ENCODE results near the gene EPS8. TPM values are rescaled to one million over a fixed set of nuclear protein-coding genes. Genes with fewer than 3 reads are reported as not detected.

EPS8 gene
- polyA plus RNA-seq, 3 donors = 4.1 to 4.8 (median 4.3) TPM

DNA sequence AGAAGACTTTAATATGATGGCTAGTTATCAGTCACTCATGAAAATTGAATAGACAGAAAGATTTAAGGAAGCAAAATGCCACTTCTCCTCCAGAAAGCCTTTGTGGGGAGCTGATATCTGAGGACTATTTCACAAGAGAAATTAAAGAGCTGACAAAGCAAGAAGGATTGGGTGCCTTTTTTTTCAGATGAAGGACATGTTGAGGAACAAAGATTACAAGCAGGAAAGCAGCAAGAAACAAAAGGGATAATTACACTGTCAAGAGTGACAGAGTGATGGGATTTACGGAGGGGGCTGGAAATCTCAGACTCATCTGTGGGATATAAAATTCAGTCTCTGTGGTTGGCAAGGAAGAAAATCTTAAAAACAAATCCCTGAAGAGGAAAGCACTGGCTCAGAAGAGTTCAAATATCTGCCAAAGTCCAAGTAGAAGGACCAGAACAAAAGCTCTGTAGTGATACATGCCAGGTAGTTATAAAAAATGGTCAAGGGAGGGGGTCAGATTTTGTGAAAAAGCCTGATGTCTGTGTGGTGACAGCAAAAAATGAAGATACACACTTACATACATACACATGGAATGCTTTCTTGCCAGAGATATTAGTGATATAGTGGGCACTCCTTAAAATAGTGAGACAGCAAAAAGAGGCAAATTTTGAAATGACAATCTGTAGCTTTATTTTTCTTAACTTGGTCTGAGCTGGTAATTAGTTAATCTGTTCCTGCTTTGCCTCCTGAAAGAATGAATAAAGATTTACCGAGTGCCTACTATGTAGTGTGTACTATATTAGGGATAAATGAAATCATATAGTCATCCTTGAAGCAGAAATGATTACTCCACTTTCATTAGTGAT lies 62.9 kb downstream of the EPS8 start:
- WGBS (ENCODE audit: insufficient coverage) = 38% methylated on average over 1 of the region's 2 CpGs
- H3K27me3 ChIP-seq (ENCODE audit: control insufficient read depth in 2 of 2, insufficient read depth in 2 of 2, low read length in 2 of 2) = no peaks in the 10 kb centered on the region
- Mint-ChIP-seq H3K27me3 (ENCODE audit: low read depth in 3 of 3) (no peaks in the 10 kb centered on the region), H3K4me3 (peak overlapping the region; percentile 5 to 36), H3K9me3 (peaks cover 0 to 2% (median 0%) of the 10 kb centered on the region in 7 donors), H3K36me3 (no peaks in the 10 kb centered on the region), H3K27ac (peak overlapping the region; percentile 23 to 87 (median 79)), H3K4me1 (peaks cover 15% of the 10 kb centered on the region)
- no peak overlapping the region for H2AFZ ChIP-seq (ENCODE audit: insufficient read depth, low read depth, low read length, poor library complexity, severe bottlenecking)
- H4K20me1 ChIP-seq (ENCODE audit: insufficient read depth, low read length) = no peaks in the 10 kb centered on the region
- intact Hi-C loops (cut with micrococcal nuclease) = no loop called here
- peak overlapping the region; percentile 35 for H3K4me2 ChIP-seq (replicated peaks; ENCODE audit: extremely low read depth, low read length, poor library complexity, severe bottlenecking)
- H3K4me1 ChIP-seq (ENCODE audit: control insufficient read depth in 1 of 2, insufficient read depth in 2 of 2, low read length in 2 of 2) = peaks cover 13 to 18% of the 10 kb centered on the region in 2 donors
- H3K9ac ChIP-seq (ENCODE audit: insufficient read depth, low read length, poor library complexity, severe bottlenecking) = no peak overlapping the region
- no peaks in the 10 kb centered on the region for H3K36me3 ChIP-seq (replicated peaks in 1 of 2; ENCODE audit: control insufficient read depth in 1 of 2, insufficient read depth in 2 of 2, low read length in 2 of 2)
- no peak for TF ChIP-seq CTCF (IDR thresholded peaks at IDR 0.05)
- H3K9me3 ChIP-seq (replicated peaks in 1 of 2; ENCODE audit: control insufficient read depth in 1 of 2, insufficient read depth in 1 of 2, low read length in 2 of 2) = no peaks in the 10 kb centered on the region
- H3K79me2 ChIP-seq (ENCODE audit: insufficient read depth, low read length) = no peaks in the 10 kb centered on the region
- peak overlapping the region in 1 of 2 donors; percentile 70 for H3K27ac ChIP-seq (ENCODE audit: low read depth in 1 of 2, low read length in 2 of 2)
- H3K4me3 ChIP-seq (replicated peaks in 1 of 3; ENCODE audit: low read depth in 2 of 3, low read length in 3 of 3) = peak overlapping the region in 1 of 3 experiments; percentile 35
- DNase-seq = peak; percentile 44 to 53 (median 51)

DNA sequence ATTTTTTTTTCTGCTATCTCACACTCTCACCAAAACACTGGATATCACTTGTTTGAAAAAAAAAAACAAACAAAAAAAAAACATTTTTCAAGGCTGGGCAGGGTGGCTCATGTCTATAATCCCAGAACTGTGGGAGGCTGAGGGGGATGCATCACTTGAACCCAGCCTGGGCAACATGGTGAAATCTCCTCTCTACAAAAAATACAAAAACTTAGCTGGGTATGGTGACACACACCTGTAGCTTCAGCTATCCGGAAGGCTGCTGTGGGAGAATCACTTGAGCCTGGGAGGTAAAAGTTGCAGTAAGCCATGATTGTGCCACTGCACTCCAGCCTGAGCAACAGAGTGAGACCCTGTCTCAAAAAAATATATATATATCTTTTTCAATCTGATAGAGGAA lies 66.2 kb downstream of the EPS8 start:
- no peak overlapping the region for H3K4me3 ChIP-seq (replicated peaks in 1 of 3; ENCODE audit: low read depth in 2 of 3, low read length in 3 of 3)
- no peaks in the 10 kb centered on the region for H4K20me1 ChIP-seq (ENCODE audit: insufficient read depth, low read length)
- WGBS (ENCODE audit: insufficient coverage) = no CpG with 5 or more reads among the region's 1 CpG
- H3K9me3 ChIP-seq (replicated peaks in 1 of 2; ENCODE audit: control insufficient read depth in 1 of 2, insufficient read depth in 1 of 2, low read length in 2 of 2) = no peaks in the 10 kb centered on the region
- H2AFZ ChIP-seq (ENCODE audit: insufficient read depth, low read depth, low read length, poor library complexity, severe bottlenecking) = no peak overlapping the region
- peaks cover 13 to 18% of the 10 kb centered on the region in 2 donors for H3K4me1 ChIP-seq (ENCODE audit: control insufficient read depth in 1 of 2, insufficient read depth in 2 of 2, low read length in 2 of 2)
- no peak for TF ChIP-seq CTCF (IDR thresholded peaks at IDR 0.05)
- Mint-ChIP-seq H3K4me1 (peaks cover 17% of the 10 kb centered on the region), H3K27ac (no peak overlapping the region), H3K9me3 (no peaks in the 10 kb centered on the region), H3K36me3 (no peaks in the 10 kb centered on the region), H3K4me3 (no peak overlapping the region), H3K27me3 (ENCODE audit: low read depth in 3 of 3) (peaks cover 0 to 2% (median 0%) of the 10 kb centered on the region in 3 donors)
- H3K27me3 ChIP-seq (ENCODE audit: control insufficient read depth in 2 of 2, insufficient read depth in 2 of 2, low read length in 2 of 2) = no peaks in the 10 kb centered on the region
- H3K36me3 ChIP-seq (replicated peaks in 1 of 2; ENCODE audit: control insufficient read depth in 1 of 2, insufficient read depth in 2 of 2, low read length in 2 of 2) = no peaks in the 10 kb centered on the region
- H3K79me2 ChIP-seq (ENCODE audit: insufficient read depth, low read length) = no peaks in the 10 kb centered on the region
- no peak overlapping the region for H3K27ac ChIP-seq (ENCODE audit: low read depth in 1 of 2, low read length in 2 of 2)
- DNase-seq = no peak
- no peak overlapping the region for H3K9ac ChIP-seq (ENCODE audit: insufficient read depth, low read length, poor library complexity, severe bottlenecking)
- no peak overlapping the region for H3K4me2 ChIP-seq (replicated peaks; ENCODE audit: extremely low read depth, low read length, poor library complexity, severe bottlenecking)
- intact Hi-C loops (cut with micrococcal nuclease) = no loop called here
